ENCODE measurements around the gene ZNF268.

Gene ZNF268

GRCh38 chr12:133225527-133225926, 44.2 kb downstream of the ZNF268 start:
- H3K36me3 ChIP-seq (ENCODE audit: control insufficient read depth, insufficient read depth, low read length) = no peaks in the 10 kb centered on the region
- H3K4me3 ChIP-seq (ENCODE audit: insufficient read depth, low read depth, low read length, poor library complexity, severe bottlenecking) = no peak overlapping the region
- no peaks in the 10 kb centered on the region for H3K9me3 ChIP-seq (ENCODE audit: control insufficient read depth, low read length)
- H3K27me3 ChIP-seq (replicated peaks; ENCODE audit: control insufficient read depth, insufficient read depth, low read length, poor library complexity, severe bottlenecking) = no peaks in the 10 kb centered on the region
- DNase-seq = no peak
- no peak overlapping the region for H3K27ac ChIP-seq (ENCODE audit: insufficient read depth, low read length, poor library complexity, severe bottlenecking)
- H3K4me1 ChIP-seq (ENCODE audit: control insufficient read depth, insufficient read depth, low read length, poor library complexity, severe bottlenecking) = no peaks in the 10 kb centered on the region

GRCh38 chr12:133226690-133227089, 45.4 kb downstream of the ZNF268 start:
- no peak overlapping the region for H3K4me3 ChIP-seq (ENCODE audit: insufficient read depth, low read depth, low read length, poor library complexity, severe bottlenecking)
- H3K27ac ChIP-seq (ENCODE audit: insufficient read depth, low read length, poor library complexity, severe bottlenecking) = no peak overlapping the region
- no peaks in the 10 kb centered on the region for H3K36me3 ChIP-seq (ENCODE audit: control insufficient read depth, insufficient read depth, low read length)
- no peaks in the 10 kb centered on the region for H3K4me1 ChIP-seq (ENCODE audit: control insufficient read depth, insufficient read depth, low read length, poor library complexity, severe bottlenecking)
- DNase-seq = no peak
- H3K27me3 ChIP-seq (replicated peaks; ENCODE audit: control insufficient read depth, insufficient read depth, low read length, poor library complexity, severe bottlenecking) = no peaks in the 10 kb centered on the region
- no peaks in the 10 kb centered on the region for H3K9me3 ChIP-seq (ENCODE audit: control insufficient read depth, low read length)

GRCh38 chr12:133227281-133227852, 46.1 kb downstream of the ZNF268 start:
- H3K36me3 ChIP-seq (ENCODE audit: control insufficient read depth, insufficient read depth, low read length) = no peaks in the 10 kb centered on the region
- no peaks in the 10 kb centered on the region for H3K4me1 ChIP-seq (ENCODE audit: control insufficient read depth, insufficient read depth, low read length, poor library complexity, severe bottlenecking)
- no peaks in the 10 kb centered on the region for H3K9me3 ChIP-seq (ENCODE audit: control insufficient read depth, low read length)
- no peaks in the 10 kb centered on the region for H3K27me3 ChIP-seq (replicated peaks; ENCODE audit: control insufficient read depth, insufficient read depth, low read length, poor library complexity, severe bottlenecking)
- DNase-seq = no peak
- no peak overlapping the region for H3K4me3 ChIP-seq (ENCODE audit: insufficient read depth, low read depth, low read length, poor library complexity, severe bottlenecking)
- no peak overlapping the region for H3K27ac ChIP-seq (ENCODE audit: insufficient read depth, low read length, poor library complexity, severe bottlenecking)

- H3K4me1 ChIP-seq (ENCODE audit: control insufficient read depth, insufficient read depth, low read length, poor library complexity, severe bottlenecking) = no peaks in the 10 kb centered on the region
- no peaks in the 10 kb centered on the region for H3K27me3 ChIP-seq (replicated peaks; ENCODE audit: control insufficient read depth, insufficient read depth, low read length, poor library complexity, severe bottlenecking)
- H3K36me3 ChIP-seq (ENCODE audit: control insufficient read depth, insufficient read depth, low read length) = no peaks in the 10 kb centered on the region
- DNase-seq = no peak
- no peak overlapping the region for H3K27ac ChIP-seq (ENCODE audit: insufficient read depth, low read length, poor library complexity, severe bottlenecking)
- no peak overlapping the region for H3K4me3 ChIP-seq (ENCODE audit: insufficient read depth, low read depth, low read length, poor library complexity, severe bottlenecking)
- no peaks in the 10 kb centered on the region for H3K9me3 ChIP-seq (ENCODE audit: control insufficient read depth, low read length)
These were observed 49.7 kb downstream of the ZNF268 start for GRCh38 chr12:133231001-133231400.

- H3K27me3 ChIP-seq (replicated peaks; ENCODE audit: control insufficient read depth, insufficient read depth, low read length, poor library complexity, severe bottlenecking) = no peaks in the 10 kb centered on the region
- H3K27ac ChIP-seq (ENCODE audit: insufficient read depth, low read length, poor library complexity, severe bottlenecking) = no peak overlapping the region
- no peaks in the 10 kb centered on the region for H3K9me3 ChIP-seq (ENCODE audit: control insufficient read depth, low read length)
- H3K4me3 ChIP-seq (ENCODE audit: insufficient read depth, low read depth, low read length, poor library complexity, severe bottlenecking) = no peak overlapping the region
- no peak for DNase-seq
- H3K36me3 ChIP-seq (ENCODE audit: control insufficient read depth, insufficient read depth, low read length) = no peaks in the 10 kb centered on the region
- H3K4me1 ChIP-seq (ENCODE audit: control insufficient read depth, insufficient read depth, low read length, poor library complexity, severe bottlenecking) = no peaks in the 10 kb centered on the region
These were observed 51.7 kb downstream of the ZNF268 start for GRCh38 chr12:133233006-133233405.

- Histone ChIP-seq H3K27me3 (replicated peaks; ENCODE audit: control insufficient read depth, insufficient read depth, low read length, poor library complexity, severe bottlenecking) (no peaks in the 10 kb centered on the region), H3K9me3 (ENCODE audit: control insufficient read depth, low read length) (no peaks in the 10 kb centered on the region), H3K4me3 (ENCODE audit: insufficient read depth, low read depth, low read length, poor library complexity, severe bottlenecking) (no peak overlapping the region), H3K36me3 (ENCODE audit: control insufficient read depth, insufficient read depth, low read length) (no peaks in the 10 kb centered on the region), H3K27ac (ENCODE audit: insufficient read depth, low read length, poor library complexity, severe bottlenecking) (no peak overlapping the region), H3K4me1 (ENCODE audit: control insufficient read depth, insufficient read depth, low read length, poor library complexity, severe bottlenecking) (no peaks in the 10 kb centered on the region)
- DNase-seq = no peak
These were observed 52.8 kb downstream of the ZNF268 start for GRCh38 chr12:133233993-133234564.

GRCh38 chr12:133234971-133235370, 53.7 kb downstream of the ZNF268 start:
- Histone ChIP-seq H3K27ac (ENCODE audit: insufficient read depth, low read length, poor library complexity, severe bottlenecking) (no peak overlapping the region), H3K4me1 (ENCODE audit: control insufficient read depth, insufficient read depth, low read length, poor library complexity, severe bottlenecking) (no peaks in the 10 kb centered on the region), H3K4me3 (ENCODE audit: insufficient read depth, low read depth, low read length, poor library complexity, severe bottlenecking) (no peak overlapping the region), H3K36me3 (ENCODE audit: control insufficient read depth, insufficient read depth, low read length) (no peaks in the 10 kb centered on the region), H3K9me3 (ENCODE audit: control insufficient read depth, low read length) (no peaks in the 10 kb centered on the region), H3K27me3 (replicated peaks; ENCODE audit: control insufficient read depth, insufficient read depth, low read length, poor library complexity, severe bottlenecking) (no peaks in the 10 kb centered on the region)
- DNase-seq = no peak

GRCh38 chr12:133235401-133236112, 54.3 kb downstream of the ZNF268 start, which contains the start of gene ANHX:
ANHX (minus strand) TSS chr12:133235877; CDS start chr12:133234356, 1,521 bp downstream.
- Histone ChIP-seq H3K27ac (ENCODE audit: insufficient read depth, low read length, poor library complexity, severe bottlenecking) (no peak within 1 kb of the TSS), H3K27me3 (replicated peaks; ENCODE audit: control insufficient read depth, insufficient read depth, low read length, poor library complexity, severe bottlenecking) (no peaks in the 10 kb centered on the region), H3K4me1 (ENCODE audit: control insufficient read depth, insufficient read depth, low read length, poor library complexity, severe bottlenecking) (no peaks in the 10 kb centered on the region), H3K36me3 (ENCODE audit: control insufficient read depth, insufficient read depth, low read length) (no peaks in the 10 kb centered on the region), H3K9me3 (ENCODE audit: control insufficient read depth, low read length) (no peaks in the 10 kb centered on the region), H3K4me3 (ENCODE audit: insufficient read depth, low read depth, low read length, poor library complexity, severe bottlenecking) (no peak within 1 kb of the TSS)
- DNase-seq = no peak

GRCh38 chr12:133236144-133236543, 54.8 kb downstream of the ZNF268 start:
- no peak overlapping the region for H3K27ac ChIP-seq (ENCODE audit: insufficient read depth, low read length, poor library complexity, severe bottlenecking)
- H3K27me3 ChIP-seq (replicated peaks; ENCODE audit: control insufficient read depth, insufficient read depth, low read length, poor library complexity, severe bottlenecking) = no peaks in the 10 kb centered on the region
- H3K36me3 ChIP-seq (ENCODE audit: control insufficient read depth, insufficient read depth, low read length) = no peaks in the 10 kb centered on the region
- DNase-seq = no peak
- H3K9me3 ChIP-seq (ENCODE audit: control insufficient read depth, low read length) = no peaks in the 10 kb centered on the region
- H3K4me1 ChIP-seq (ENCODE audit: control insufficient read depth, insufficient read depth, low read length, poor library complexity, severe bottlenecking) = no peaks in the 10 kb centered on the region
- H3K4me3 ChIP-seq (ENCODE audit: insufficient read depth, low read depth, low read length, poor library complexity, severe bottlenecking) = no peak overlapping the region

GRCh38 chr12:133236556-133236955, 55.3 kb downstream of the ZNF268 start:
- Histone ChIP-seq H3K4me1 (ENCODE audit: control insufficient read depth, insufficient read depth, low read length, poor library complexity, severe bottlenecking) (no peaks in the 10 kb centered on the region), H3K27ac (ENCODE audit: insufficient read depth, low read length, poor library complexity, severe bottlenecking) (no peak overlapping the region), H3K9me3 (ENCODE audit: control insufficient read depth, low read length) (no peaks in the 10 kb centered on the region), H3K4me3 (ENCODE audit: insufficient read depth, low read depth, low read length, poor library complexity, severe bottlenecking) (no peak overlapping the region), H3K27me3 (replicated peaks; ENCODE audit: control insufficient read depth, insufficient read depth, low read length, poor library complexity, severe bottlenecking) (no peaks in the 10 kb centered on the region), H3K36me3 (ENCODE audit: control insufficient read depth, insufficient read depth, low read length) (no peaks in the 10 kb centered on the region)
- DNase-seq = no peak

Measured in effector memory CD4-positive, alpha-beta T cell (primary cell).